Suprapubic skin (tissue), 4 donors: ENCODE results near the gene RUNX3. TPM values are rescaled to one million over a fixed set of nuclear protein-coding genes. Genes with fewer than 3 reads are reported as not detected.

Source experiments
- DNase-seq, 2 donors: peaks; one replicate each; pipeline ENCODE4 v3.0.0-alpha.2; 2019; ENCODE audit warnings: low spot score in 2 of 2
- H3K27ac ChIP-seq: fragments of 200-600 bp; sonication (generic); one replicate; pipeline ENCODE4 v1.5.1; 2019
- H3K27me3 ChIP-seq: fragments of 200-600 bp; sonication (generic); one replicate; pipeline ENCODE4 v1.5.1; 2019
- H3K36me3 ChIP-seq: fragments of 200-600 bp; sonication (generic); one replicate; pipeline ENCODE4 v1.5.1; 2019
- H3K4me1 ChIP-seq: fragments of 200-600 bp; sonication (generic); one replicate; pipeline ENCODE4 v1.5.1; 2019
- H3K4me3 ChIP-seq: fragments of 200-600 bp; sonication (generic); one replicate; pipeline ENCODE4 v1.5.1; 2019; ENCODE audit warnings: mild to moderate bottlenecking
- H3K9me3 ChIP-seq: fragments of 200-600 bp; sonication (generic); one replicate; pipeline ENCODE4 v1.5.1; 2019
- EP300 ChIP-seq: sonication (generic); formaldehyde crosslinking; IDR thresholded peaks from one replicate; pipeline ENCODE4 v1.6.1; 2017; ENCODE audit warnings: antibody characterized with exemption
- POLR2A ChIP-seq, 2 donors: fragments of 450-650 bp; IDR thresholded peaks; one replicate each; pipeline ENCODE4 v1.6.1; 2017; ENCODE audit warnings: antibody characterized with exemption in 2 of 2, mild to moderate bottlenecking in 2 of 2, moderate library complexity in 2 of 2
- POLR2AphosphoS5 ChIP-seq, 3 donors: sonication (generic); formaldehyde crosslinking; IDR thresholded peaks; one replicate each; pipeline ENCODE4 v1.6.1; 2017; ENCODE audit warnings: antibody characterized with exemption in 3 of 3
- WGBS: methylation state at CpG from one replicate; pipeline ENCODE4 v1.1.5; 2018; 5-methylcytosine and 5-hydroxymethylcytosine counted together
- total RNA-seq, 4 donors: library from RNA; depleted of rRNA; stranded (reverse); fragments of >200 nt; gene quantifications; one replicate each; pipeline ENCODE4 v1.1.0, GENCODE V29; 2016
- TF ChIP-seq, protein P1 (sequence below), 2 donors: fragments of 200-600 bp in 1 of 2; fragments of 450-650 bp in 1 of 2; sonication (generic) in 1 of 2; IDR thresholded peaks; one replicate each; pipeline ENCODE4 v1.5.1; 2016 to 2019; ENCODE audit warnings: antibody characterized with exemption in 2 of 2, mild to moderate bottlenecking in 1 of 2, moderate library complexity in 1 of 2

RUNX3 gene
- total RNA-seq, 4 donors from 2014 or later = 7.9 to 18.7 (median 13.8) TPM

DNA sequence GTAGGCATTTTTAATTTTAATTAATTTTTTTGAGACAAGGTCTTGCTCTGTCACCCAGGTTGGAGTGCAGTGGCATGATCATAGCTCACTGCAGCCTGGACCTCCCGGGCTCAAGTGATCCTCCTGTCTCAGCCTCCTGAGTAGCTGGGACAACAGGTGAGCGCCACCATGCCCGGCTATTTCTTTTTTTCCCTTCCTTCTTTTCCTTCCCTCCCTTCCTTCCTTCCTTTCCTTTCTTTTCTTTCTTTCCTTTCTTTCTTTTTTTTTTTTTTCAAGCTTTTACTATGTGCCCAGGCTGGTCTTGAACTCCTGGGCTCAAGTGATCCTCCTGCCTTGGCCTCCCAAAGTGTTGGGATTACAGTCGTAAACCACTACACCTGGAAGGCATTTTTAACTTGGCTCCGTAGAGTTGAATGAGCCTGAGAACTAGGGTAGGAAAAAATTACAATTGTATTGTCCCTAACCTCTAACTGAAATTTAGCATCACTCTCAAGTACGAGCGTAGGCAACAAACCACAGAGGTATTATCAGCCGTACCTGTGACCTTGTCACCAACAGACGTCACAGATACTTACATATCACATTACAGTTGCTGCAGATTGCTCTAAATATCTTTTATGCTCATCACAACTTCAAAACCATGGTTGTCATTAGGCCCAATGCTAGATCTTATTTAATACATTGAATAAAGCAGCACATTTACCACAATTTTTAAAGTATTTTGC lies 8.0 kb downstream of the RUNX3 start:
- no peak for TF ChIP-seq EP300
- no peak for TF ChIP-seq POLR2AphosphoS5 (IDR thresholded peaks at IDR 0.05)
- TF ChIP-seq POLR2A (IDR thresholded peaks at IDR 0.05) = no peak
- TF ChIP-seq, protein P1, sequence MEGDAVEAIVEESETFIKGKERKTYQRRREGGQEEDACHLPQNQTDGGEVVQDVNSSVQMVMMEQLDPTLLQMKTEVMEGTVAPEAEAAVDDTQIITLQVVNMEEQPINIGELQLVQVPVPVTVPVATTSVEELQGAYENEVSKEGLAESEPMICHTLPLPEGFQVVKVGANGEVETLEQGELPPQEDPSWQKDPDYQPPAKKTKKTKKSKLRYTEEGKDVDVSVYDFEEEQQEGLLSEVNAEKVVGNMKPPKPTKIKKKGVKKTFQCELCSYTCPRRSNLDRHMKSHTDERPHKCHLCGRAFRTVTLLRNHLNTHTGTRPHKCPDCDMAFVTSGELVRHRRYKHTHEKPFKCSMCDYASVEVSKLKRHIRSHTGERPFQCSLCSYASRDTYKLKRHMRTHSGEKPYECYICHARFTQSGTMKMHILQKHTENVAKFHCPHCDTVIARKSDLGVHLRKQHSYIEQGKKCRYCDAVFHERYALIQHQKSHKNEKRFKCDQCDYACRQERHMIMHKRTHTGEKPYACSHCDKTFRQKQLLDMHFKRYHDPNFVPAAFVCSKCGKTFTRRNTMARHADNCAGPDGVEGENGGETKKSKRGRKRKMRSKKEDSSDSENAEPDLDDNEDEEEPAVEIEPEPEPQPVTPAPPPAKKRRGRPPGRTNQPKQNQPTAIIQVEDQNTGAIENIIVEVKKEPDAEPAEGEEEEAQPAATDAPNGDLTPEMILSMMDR (IDR thresholded peaks at IDR 0.05) = no peak
- H3K4me3 ChIP-seq = no peak overlapping the region
- H3K9me3 ChIP-seq = no peaks in the 10 kb centered on the region
- DNase-seq = no peak
- WGBS = 89% methylated on average over 9 of the region's 9 CpGs
- no peak overlapping the region for H3K27ac ChIP-seq
- peaks cover 42% of the 10 kb centered on the region for H3K27me3 ChIP-seq
- H3K4me1 ChIP-seq = peaks cover 20% of the 10 kb centered on the region
- no peaks in the 10 kb centered on the region for H3K36me3 ChIP-seq

DNA sequence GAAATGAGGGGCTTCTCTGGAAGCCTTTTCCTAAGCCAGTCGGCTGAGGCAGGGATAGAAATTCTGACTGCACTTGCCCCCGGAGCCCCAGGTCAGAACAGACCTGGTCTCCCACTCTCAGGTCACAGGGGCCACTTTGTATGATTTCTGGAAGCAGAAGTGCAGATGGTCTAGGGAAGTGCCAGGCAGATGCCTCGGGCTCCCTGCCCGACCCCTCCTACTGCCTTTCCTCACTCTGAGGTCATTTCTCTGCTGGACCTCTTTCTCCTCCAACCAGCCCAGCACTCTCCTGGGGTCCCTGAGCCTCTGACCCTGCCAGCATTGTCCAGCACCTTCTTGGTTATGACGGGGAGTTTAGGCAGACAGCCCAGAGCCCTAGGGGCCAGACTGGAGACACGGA lies 8.7 kb downstream of the RUNX3 start:
- Histone ChIP-seq H3K27ac (no peak overlapping the region), H3K9me3 (no peaks in the 10 kb centered on the region), H3K4me3 (no peak overlapping the region), H3K27me3 (peaks cover 35% of the 10 kb centered on the region), H3K36me3 (no peaks in the 10 kb centered on the region), H3K4me1 (peaks cover 13% of the 10 kb centered on the region)
- TF ChIP-seq EP300 (no peak), POLR2AphosphoS5 (IDR thresholded peaks at IDR 0.05) (no peak), POLR2A (IDR thresholded peaks at IDR 0.05) (no peak)
- TF ChIP-seq, protein P1 (IDR thresholded peaks at IDR 0.05) = no peak
- WGBS = 78% methylated on average over 5 of the region's 6 CpGs
- no peak for DNase-seq

DNA sequence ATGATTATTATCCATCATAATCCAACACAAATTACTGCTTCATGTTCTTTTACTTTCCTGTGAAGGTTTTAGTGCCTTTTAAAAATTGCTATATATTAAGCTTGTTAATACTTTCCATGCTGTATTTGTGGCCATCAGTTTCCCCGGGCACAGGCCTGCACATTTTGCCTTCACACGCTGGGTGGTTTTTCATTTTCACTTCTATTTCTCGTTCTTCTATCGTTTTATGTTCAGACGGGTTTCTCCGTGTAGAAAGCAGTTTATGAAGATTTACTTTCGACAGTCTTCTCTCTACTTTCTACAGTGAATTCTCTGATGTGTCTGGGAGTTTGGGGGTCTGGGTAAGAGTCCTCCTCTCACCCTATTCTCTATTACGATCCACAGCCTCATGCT lies 9.5 kb downstream of the RUNX3 start:
- Histone ChIP-seq H3K4me1 (peaks cover 6% of the 10 kb centered on the region), H3K4me3 (no peak overlapping the region), H3K9me3 (no peaks in the 10 kb centered on the region), H3K27me3 (peaks cover 26% of the 10 kb centered on the region), H3K36me3 (no peaks in the 10 kb centered on the region), H3K27ac (no peak overlapping the region)
- WGBS = 67% methylated on average over 8 of the region's 8 CpGs
- no peak for DNase-seq
- TF ChIP-seq, protein P1 (IDR thresholded peaks at IDR 0.05) = no peak
- TF ChIP-seq POLR2A (IDR thresholded peaks at IDR 0.05) = no peak
- no peak for TF ChIP-seq EP300
- TF ChIP-seq POLR2AphosphoS5 (IDR thresholded peaks at IDR 0.05) = no peak

DNA sequence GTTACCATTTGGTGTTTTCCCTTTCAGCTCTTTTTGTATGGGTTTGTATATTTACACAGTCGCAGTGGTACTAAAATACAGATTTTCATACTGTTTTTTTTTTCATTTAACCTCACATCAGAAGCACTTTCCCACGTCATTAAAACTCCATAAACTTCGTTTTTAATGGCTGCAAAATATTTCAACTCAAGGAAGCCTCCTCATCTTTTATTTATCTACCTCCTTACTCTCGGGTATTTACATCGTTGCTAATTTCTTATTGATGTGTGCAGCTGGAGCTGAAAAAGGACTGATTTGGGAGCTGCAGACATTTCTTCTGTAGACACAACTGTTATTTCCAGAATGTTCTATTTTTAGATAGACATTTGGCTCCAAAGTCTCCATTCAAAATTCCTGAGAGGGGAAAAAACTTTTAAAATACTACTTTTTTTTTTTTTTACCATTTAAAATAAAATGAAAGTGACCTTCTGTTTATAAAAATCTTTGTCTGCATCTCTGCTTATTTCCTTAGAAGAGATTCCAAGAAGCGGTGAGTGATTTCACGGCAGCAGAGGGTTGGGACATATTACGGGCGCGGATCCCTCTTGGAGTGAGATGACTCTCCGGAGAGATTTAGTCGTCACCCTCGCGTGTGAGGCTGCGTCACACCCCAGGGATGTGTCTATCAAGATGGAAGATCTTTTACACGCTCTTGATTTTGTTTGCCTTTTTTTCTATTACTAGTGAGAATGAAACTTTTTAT lies 10.1 kb downstream of the RUNX3 start:
- no peaks in the 10 kb centered on the region for H3K36me3 ChIP-seq
- no peak overlapping the region for H3K4me3 ChIP-seq
- no peak overlapping the region for H3K27ac ChIP-seq
- 46% methylated on average over 16 of the region's 16 CpGs for WGBS
- TF ChIP-seq EP300 (no peak), POLR2AphosphoS5 (IDR thresholded peaks at IDR 0.05) (no peak), POLR2A (IDR thresholded peaks at IDR 0.05) (no peak)
- TF ChIP-seq, protein P1 (IDR thresholded peaks at IDR 0.05) = no peak
- H3K27me3 ChIP-seq = peaks cover 20% of the 10 kb centered on the region
- H3K4me1 ChIP-seq = peaks cover 6% of the 10 kb centered on the region
- H3K9me3 ChIP-seq = no peaks in the 10 kb centered on the region
- DNase-seq = no peak

DNA sequence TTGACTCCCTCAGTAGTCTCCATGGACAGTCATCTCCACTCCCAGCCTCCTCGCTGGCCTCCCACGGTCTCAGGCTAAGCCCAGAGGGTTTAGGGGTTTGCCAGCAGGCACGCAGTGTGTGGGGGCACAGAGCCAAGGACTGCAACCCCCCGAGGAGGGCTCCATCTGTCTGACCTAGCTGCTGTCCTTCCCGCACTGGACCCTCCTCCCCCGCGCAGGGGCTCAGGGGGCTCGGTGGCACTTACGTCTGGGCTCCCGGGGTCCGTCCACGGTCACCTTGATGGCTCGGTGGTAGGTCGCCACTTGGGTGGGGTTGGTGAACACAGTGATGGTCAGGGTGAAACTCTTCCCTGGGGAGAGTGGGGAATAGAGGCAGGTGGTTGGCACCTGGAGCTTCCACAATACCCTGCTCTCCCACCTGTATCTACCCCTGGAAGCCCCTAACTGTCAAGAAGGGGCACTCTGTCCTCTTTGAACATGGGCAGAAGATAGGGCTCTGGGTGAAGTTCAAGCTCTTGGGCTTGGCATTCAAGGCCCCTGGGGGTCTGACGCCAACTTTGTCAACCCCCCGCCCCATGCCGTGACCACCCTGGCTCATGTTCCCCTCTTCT lies 11.0 kb downstream of the RUNX3 start:
- H3K36me3 ChIP-seq = no peaks in the 10 kb centered on the region
- H3K4me1 ChIP-seq = peaks cover 13% of the 10 kb centered on the region
- 92% methylated on average over 14 of the region's 17 CpGs for WGBS
- H3K4me3 ChIP-seq = no peak overlapping the region
- TF ChIP-seq, protein P1 (IDR thresholded peaks at IDR 0.05) = no peak
- TF ChIP-seq POLR2A (IDR thresholded peaks at IDR 0.05) = no peak
- no peak for TF ChIP-seq POLR2AphosphoS5 (IDR thresholded peaks at IDR 0.05)
- TF ChIP-seq EP300 = no peak
- peaks cover 12% of the 10 kb centered on the region for H3K27me3 ChIP-seq
- H3K9me3 ChIP-seq = no peaks in the 10 kb centered on the region
- H3K27ac ChIP-seq = no peak overlapping the region
- DNase-seq = no peak
